ENCODE measurements around the gene SNRPE.

The SNRPE gene

DNA sequence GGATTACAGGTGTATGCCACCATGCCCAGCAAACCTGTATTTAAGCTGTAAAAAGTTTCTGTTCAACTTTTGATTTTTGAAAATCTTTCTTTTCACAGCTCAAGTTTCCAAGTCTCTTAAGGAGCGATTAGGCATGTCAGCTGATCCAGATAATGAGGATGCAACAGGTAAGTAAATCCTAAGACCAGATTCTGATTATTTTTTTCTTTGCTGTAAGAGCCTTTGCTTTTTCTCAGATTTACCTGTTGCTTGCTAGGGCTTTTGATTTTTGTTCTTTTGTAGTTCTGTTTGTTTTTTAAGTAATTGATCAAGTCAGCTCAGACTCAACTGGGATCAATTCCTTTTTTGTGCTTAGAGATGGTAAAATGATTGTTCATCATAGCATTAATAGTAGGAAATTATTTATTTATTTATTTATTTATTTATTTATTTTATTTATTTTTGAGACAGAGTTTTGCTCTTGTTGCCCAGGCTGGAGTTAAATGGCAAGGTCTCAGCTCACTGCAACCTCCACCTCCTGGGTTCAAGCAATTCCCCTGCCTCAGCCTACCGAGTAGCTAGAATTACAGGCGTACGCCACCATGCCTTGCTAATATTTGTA, 21.1 kb upstream of the SNRPE start (continued):
- TF ChIP-seq, protein P1, sequence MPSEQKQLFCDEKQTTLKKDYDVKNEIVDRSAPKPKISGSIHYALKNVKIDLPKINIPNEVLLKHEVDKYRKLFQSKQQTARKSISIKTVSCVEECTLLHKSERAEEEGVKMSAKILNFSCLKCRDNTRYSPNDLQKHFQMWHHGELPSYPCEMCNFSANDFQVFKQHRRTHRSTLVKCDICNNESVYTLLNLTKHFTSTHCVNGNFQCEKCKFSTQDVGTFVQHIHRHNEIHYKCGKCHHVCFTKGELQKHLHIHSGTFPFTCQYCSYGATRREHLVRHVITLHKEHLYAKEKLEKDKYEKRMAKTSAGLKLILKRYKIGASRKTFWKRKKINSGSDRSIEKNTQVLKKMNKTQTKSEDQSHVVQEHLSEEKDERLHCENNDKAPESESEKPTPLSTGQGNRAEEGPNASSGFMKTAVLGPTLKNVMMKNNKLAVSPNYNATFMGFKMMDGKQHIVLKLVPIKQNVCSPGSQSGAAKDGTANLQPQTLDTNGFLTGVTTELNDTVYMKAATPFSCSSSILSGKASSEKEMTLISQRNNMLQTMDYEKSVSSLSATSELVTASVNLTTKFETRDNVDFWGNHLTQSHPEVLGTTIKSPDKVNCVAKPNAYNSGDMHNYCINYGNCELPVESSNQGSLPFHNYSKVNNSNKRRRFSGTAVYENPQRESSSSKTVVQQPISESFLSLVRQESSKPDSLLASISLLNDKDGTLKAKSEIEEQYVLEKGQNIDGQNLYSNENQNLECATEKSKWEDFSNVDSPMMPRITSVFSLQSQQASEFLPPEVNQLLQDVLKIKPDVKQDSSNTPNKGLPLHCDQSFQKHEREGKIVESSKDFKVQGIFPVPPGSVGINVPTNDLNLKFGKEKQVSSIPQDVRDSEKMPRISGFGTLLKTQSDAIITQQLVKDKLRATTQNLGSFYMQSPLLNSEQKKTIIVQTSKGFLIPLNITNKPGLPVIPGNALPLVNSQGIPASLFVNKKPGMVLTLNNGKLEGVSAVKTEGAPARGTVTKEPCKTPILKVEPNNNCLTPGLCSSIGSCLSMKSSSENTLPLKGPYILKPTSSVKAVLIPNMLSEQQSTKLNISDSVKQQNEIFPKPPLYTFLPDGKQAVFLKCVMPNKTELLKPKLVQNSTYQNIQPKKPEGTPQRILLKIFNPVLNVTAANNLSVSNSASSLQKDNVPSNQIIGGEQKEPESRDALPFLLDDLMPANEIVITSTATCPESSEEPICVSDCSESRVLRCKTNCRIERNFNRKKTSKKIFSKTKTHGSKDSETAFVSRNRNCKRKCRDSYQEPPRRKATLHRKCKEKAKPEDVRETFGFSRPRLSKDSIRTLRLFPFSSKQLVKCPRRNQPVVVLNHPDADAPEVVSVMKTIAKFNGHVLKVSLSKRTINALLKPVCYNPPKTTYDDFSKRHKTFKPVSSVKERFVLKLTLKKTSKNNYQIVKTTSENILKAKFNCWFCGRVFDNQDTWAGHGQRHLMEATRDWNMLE (tag by site-specific recombination; conservative IDR thresholded peaks at IDR 0.05; ENCODE audit: low read depth), result peak; percentile 79
- TF ChIP-seq SP2 (tag by site-specific recombination; IDR thresholded peaks at IDR 0.05), result no peak
- TF ChIP-seq ZNF121 (tag by site-specific recombination; IDR thresholded peaks at IDR 0.05), result no peak
- TF ChIP-seq, protein P2, sequence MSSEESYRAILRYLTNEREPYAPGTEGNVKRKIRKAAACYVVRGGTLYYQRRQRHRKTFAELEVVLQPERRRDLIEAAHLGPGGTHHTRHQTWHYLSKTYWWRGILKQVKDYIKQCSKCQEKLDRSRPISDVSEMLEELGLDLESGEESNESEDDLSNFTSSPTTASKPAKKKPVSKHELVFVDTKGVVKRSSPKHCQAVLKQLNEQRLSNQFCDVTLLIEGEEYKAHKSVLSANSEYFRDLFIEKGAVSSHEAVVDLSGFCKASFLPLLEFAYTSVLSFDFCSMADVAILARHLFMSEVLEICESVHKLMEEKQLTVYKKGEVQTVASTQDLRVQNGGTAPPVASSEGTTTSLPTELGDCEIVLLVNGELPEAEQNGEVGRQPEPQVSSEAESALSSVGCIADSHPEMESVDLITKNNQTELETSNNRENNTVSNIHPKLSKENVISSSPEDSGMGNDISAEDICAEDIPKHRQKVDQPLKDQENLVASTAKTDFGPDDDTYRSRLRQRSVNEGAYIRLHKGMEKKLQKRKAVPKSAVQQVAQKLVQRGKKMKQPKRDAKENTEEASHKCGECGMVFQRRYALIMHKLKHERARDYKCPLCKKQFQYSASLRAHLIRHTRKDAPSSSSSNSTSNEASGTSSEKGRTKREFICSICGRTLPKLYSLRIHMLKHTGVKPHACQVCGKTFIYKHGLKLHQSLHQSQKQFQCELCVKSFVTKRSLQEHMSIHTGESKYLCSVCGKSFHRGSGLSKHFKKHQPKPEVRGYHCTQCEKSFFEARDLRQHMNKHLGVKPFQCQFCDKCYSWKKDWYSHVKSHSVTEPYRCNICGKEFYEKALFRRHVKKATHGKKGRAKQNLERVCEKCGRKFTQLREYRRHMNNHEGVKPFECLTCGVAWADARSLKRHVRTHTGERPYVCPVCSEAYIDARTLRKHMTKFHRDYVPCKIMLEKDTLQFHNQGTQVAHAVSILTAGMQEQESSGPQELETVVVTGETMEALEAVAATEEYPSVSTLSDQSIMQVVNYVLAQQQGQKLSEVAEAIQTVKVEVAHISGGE (tag by site-specific recombination; conservative IDR thresholded peaks at IDR 0.05; ENCODE audit: low read depth), result peak; percentile 64
- TF ChIP-seq, protein P3, sequence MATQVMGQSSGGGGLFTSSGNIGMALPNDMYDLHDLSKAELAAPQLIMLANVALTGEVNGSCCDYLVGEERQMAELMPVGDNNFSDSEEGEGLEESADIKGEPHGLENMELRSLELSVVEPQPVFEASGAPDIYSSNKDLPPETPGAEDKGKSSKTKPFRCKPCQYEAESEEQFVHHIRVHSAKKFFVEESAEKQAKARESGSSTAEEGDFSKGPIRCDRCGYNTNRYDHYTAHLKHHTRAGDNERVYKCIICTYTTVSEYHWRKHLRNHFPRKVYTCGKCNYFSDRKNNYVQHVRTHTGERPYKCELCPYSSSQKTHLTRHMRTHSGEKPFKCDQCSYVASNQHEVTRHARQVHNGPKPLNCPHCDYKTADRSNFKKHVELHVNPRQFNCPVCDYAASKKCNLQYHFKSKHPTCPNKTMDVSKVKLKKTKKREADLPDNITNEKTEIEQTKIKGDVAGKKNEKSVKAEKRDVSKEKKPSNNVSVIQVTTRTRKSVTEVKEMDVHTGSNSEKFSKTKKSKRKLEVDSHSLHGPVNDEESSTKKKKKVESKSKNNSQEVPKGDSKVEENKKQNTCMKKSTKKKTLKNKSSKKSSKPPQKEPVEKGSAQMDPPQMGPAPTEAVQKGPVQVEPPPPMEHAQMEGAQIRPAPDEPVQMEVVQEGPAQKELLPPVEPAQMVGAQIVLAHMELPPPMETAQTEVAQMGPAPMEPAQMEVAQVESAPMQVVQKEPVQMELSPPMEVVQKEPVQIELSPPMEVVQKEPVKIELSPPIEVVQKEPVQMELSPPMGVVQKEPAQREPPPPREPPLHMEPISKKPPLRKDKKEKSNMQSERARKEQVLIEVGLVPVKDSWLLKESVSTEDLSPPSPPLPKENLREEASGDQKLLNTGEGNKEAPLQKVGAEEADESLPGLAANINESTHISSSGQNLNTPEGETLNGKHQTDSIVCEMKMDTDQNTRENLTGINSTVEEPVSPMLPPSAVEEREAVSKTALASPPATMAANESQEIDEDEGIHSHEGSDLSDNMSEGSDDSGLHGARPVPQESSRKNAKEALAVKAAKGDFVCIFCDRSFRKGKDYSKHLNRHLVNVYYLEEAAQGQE (tag by site-specific recombination; IDR thresholded peaks at IDR 0.05), result peak; percentile 39; the same call in 1 of the 2 replicates
- 0 out of 2 replicates have a peak, but pooled peaks have one; percentile 37 for TF ChIP-seq ZNF629 (tag by site-specific recombination; IDR thresholded peaks at IDR 0.05)
- TF ChIP-seq ZNF394 (tag by site-specific recombination; IDR thresholded peaks at IDR 0.05; ENCODE audit: borderline replicate concordance), result peak; percentile 83; the same call in 1 of the 2 replicates
- 0 out of 2 replicates have a peak, but pooled peaks have one; percentile 54 for TF ChIP-seq ZBTB8A (tag by site-specific recombination; IDR thresholded peaks at IDR 0.05)
- no peak for TF ChIP-seq ZNF777 (tag by site-specific recombination; IDR thresholded peaks at IDR 0.05; ENCODE audit: borderline replicate concordance)
- peak; percentile 91 for TF ChIP-seq SCRT2 (tag by site-specific recombination; IDR thresholded peaks at IDR 0.05)
- TF ChIP-seq ZNF426 (tag by site-specific recombination; IDR thresholded peaks at IDR 0.05), result peak; percentile 67
- no peak for TF ChIP-seq ZEB2 (tag by site-specific recombination; IDR thresholded peaks at IDR 0.05)

DNA sequence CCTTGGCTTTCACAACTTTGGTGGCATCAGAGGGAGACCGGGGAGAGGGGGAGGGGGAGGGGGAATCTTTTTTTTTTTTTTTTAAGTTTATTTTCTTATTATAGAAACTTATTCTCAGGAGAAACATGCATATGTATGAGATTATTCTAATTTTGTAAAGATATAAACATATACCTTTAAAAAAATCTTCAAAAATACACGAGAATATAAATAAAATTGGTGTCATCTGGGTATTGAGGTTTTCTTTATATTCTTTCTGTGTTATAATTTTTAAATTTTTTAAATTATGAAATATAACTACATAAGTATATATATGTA, 18.9 kb upstream of the SNRPE start:
- peaks cover 67 to 78% of the 10 kb centered on the region in 2 experiments for H3K36me3 ChIP-seq (ENCODE audit: control insufficient read depth in 2 of 2, insufficient read depth in 1 of 2, low read length in 2 of 2)
- no peak overlapping the region for H3K4me3 ChIP-seq (ENCODE audit: low read depth, low read length)
- H3K9me3 ChIP-seq (ENCODE audit: control insufficient read depth, insufficient read depth, low read depth, low read length), result no peaks in the 10 kb centered on the region
- CTCF ChIA-PET, result no interaction called here
- H3K27ac ChIP-seq (ENCODE audit: extremely low read depth, low read depth, low read length), result no peak overlapping the region
- no peaks in the 10 kb centered on the region for H3K4me1 ChIP-seq (ENCODE audit: control insufficient read depth, insufficient read depth, low read length)
- POLR2A ChIA-PET, result no interaction called here
- TF ChIP-seq SCRT1 (tag by site-specific recombination; IDR thresholded peaks at IDR 0.05; ENCODE audit: borderline replicate concordance) (no peak), ZNF175 (tag by site-specific recombination; IDR thresholded peaks at IDR 0.05) (no peak), ZNF558 (tag by site-specific recombination; IDR thresholded peaks at IDR 0.05) (no peak), ZNF112 (tag by site-specific recombination; IDR thresholded peaks at IDR 0.05) (no peak), SCRT2 (tag by site-specific recombination; IDR thresholded peaks at IDR 0.05) (no peak), MEIS1 (CRISPR knock-in tag; IDR thresholded peaks at IDR 0.05; ENCODE audit: borderline replicate concordance) (no peak), GFI1B (tag by site-specific recombination; IDR thresholded peaks at IDR 0.05) (no peak)
- TF ChIP-seq, protein P4, sequence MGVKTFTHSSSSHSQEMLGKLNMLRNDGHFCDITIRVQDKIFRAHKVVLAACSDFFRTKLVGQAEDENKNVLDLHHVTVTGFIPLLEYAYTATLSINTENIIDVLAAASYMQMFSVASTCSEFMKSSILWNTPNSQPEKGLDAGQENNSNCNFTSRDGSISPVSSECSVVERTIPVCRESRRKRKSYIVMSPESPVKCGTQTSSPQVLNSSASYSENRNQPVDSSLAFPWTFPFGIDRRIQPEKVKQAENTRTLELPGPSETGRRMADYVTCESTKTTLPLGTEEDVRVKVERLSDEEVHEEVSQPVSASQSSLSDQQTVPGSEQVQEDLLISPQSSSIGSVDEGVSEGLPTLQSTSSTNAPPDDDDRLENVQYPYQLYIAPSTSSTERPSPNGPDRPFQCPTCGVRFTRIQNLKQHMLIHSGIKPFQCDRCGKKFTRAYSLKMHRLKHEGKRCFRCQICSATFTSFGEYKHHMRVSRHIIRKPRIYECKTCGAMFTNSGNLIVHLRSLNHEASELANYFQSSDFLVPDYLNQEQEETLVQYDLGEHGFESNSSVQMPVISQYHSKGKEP (tag by site-specific recombination; IDR thresholded peaks at IDR 0.05), result no peak
- TF ChIP-seq, protein P5, sequence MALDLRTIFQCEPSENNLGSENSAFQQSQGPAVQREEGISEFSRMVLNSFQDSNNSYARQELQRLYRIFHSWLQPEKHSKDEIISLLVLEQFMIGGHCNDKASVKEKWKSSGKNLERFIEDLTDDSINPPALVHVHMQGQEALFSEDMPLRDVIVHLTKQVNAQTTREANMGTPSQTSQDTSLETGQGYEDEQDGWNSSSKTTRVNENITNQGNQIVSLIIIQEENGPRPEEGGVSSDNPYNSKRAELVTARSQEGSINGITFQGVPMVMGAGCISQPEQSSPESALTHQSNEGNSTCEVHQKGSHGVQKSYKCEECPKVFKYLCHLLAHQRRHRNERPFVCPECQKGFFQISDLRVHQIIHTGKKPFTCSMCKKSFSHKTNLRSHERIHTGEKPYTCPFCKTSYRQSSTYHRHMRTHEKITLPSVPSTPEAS (tag by site-specific recombination; IDR thresholded peaks at IDR 0.05), result no peak
- TF ChIP-seq, protein P6, sequence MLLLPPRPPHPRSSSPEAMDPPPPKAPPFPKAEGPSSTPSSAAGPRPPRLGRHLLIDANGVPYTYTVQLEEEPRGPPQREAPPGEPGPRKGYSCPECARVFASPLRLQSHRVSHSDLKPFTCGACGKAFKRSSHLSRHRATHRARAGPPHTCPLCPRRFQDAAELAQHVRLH (tag by site-specific recombination; IDR thresholded peaks at IDR 0.05), result no peak

Data from HEK293 (cell line).